ENCODE data around the gene SNTB2. TPM values are rescaled to one million over a fixed set of nuclear protein-coding genes. Genes with fewer than 3 reads are reported as not detected.

Gene SNTB2
- total and polyA plus RNA-seq, 10 of the 15 experiments (the other 5 are each of a cell fraction or from before 2014, with no cell fraction given): 1.2 to 15.7 (median 5.0) TPM

GRCh38 chr16:69325784-69326171 is 138.8 kb downstream of the SNTB2 start:
- ChIA-PET CTCF (interaction anchor here (1.0 to 2.0 kb wide), 3 partner anchors 11 to 70 kb away, joined by 3 to 7 read pairs (median 3); no protein-coding TSS in a partner anchor), SMC1A (ENCODE audit: uncharacterized antibody, unreplicated experiment) (interaction anchor here (0.8 to 2.5 kb wide), 6 partner anchors 13 to 470 kb away, joined by 3 to 6 read pairs (median 4); no protein-coding TSS in a partner anchor), RAD21 (ENCODE audit: unreplicated experiment) (interaction anchor here (0.8 kb wide), 1 partner anchor 32 kb away, joined by 3 read pairs; no protein-coding TSS in a partner anchor), POLR2A (interaction anchor here (0.6 to 6.6 kb wide), 3 partner anchors 8 to 192 kb away, joined by 4 to 42 read pairs (median 5); partner anchors contain the start of genes COG8 and NIP7)
- Histone ChIP-seq H3K27ac (ENCODE audit: control insufficient read depth, insufficient read depth) (no peak overlapping the region), H3K9ac (ENCODE audit: control insufficient read depth, insufficient read depth, low read length) (no peak overlapping the region), H3K27me3 (replicated peaks in 1 of 2; ENCODE audit: control insufficient read depth in 2 of 2, insufficient read depth in 2 of 2, low read length in 1 of 2) (no peaks in the 10 kb centered on the region), H3K9me3 (replicated peaks; ENCODE audit: control insufficient read depth, insufficient read depth, low read length) (no peaks in the 10 kb centered on the region), H3K4me1 (ENCODE audit: control insufficient read depth, insufficient read depth, low read length) (peaks cover 10% of the 10 kb centered on the region), H3K4me2 (ENCODE audit: control insufficient read depth, insufficient read depth) (peak overlapping the region; percentile 5; the same call in 1 of the 2 replicates), H3K4me3 (peak overlapping the region; percentile 34; the same call in 1 of the 2 replicates), H4K20me1 (ENCODE audit: control insufficient read depth, insufficient read depth) (peaks cover 8% of the 10 kb centered on the region; the same call in 1 of the 2 replicates), H2AFZ (ENCODE audit: control insufficient read depth, low read depth, low read length) (no peak overlapping the region), H3K36me3 (ENCODE audit: control insufficient read depth in 2 of 2, insufficient read depth in 2 of 2, low read length in 1 of 2) (peaks cover 30 to 47% of the 10 kb centered on the region in 2 experiments), H3K79me2 (ENCODE audit: control insufficient read depth, insufficient read depth, low read length) (peaks cover 61% of the 10 kb centered on the region)
- no peak for DNase-seq (ENCODE audit: low read depth, low spot score)
- intact Hi-C loops (cut with micrococcal nuclease; ENCODE audit: unreplicated experiment) (no loop called here), in situ Hi-C loops (cut with MboI) (no loop called here)
- no peak for ATAC-seq
- no peak for FAIRE-seq
- TF ChIP-seq POLR2A (IDR thresholded peaks at IDR 0.05; ENCODE audit: low read depth, low read length): 0 out of 2 replicates have a peak, but pooled peaks have one; percentile 27
- TF ChIP-seq ATF2 (IDR thresholded peaks at IDR 0.05; ENCODE audit: low read length): no peak
- BruUV-seq (replicated peaks): no TSS peak
- 87% methylated on average over 6 of the region's 6 CpGs for WGBS (ENCODE audit: insufficient coverage, insufficient replicate concordance, low lambda C conversion rate, missing lambda C conversion rate)

GRCh38 chr16:69326172-69326873 is 139.4 kb downstream of the SNTB2 start:
- H3K27ac ChIP-seq (ENCODE audit: control insufficient read depth, insufficient read depth): no peak overlapping the region
- no peaks in the 10 kb centered on the region for H3K27me3 ChIP-seq (replicated peaks in 1 of 2; ENCODE audit: control insufficient read depth in 2 of 2, insufficient read depth in 2 of 2, low read length in 1 of 2)
- ChIA-PET RAD21 (ENCODE audit: unreplicated experiment) (interaction anchor here (0.8 to 1.0 kb wide), 2 partner anchors 15 to 31 kb away, joined by 3 to 4 read pairs; partner anchors contain the start of gene VPS4A), CTCF (interaction anchor here (0.6 to 2.0 kb wide), 7 partner anchors 11 to 860 kb away, joined by 3 to 7 read pairs (median 3); partner anchors contain the start of genes COG8 and NIP7), POLR2A (interaction anchor here (0.6 to 6.6 kb wide), 7 partner anchors 9 to 796 kb away, joined by 3 to 42 read pairs (median 4); partner anchors contain the start of genes COG8 and NIP7), SMC1A (ENCODE audit: uncharacterized antibody, unreplicated experiment) (interaction anchor here (0.6 to 2.5 kb wide), 8 partner anchors 14 to 470 kb away, joined by 3 to 6 read pairs (median 3); no protein-coding TSS in a partner anchor)
- peak overlapping the region; percentile 34; the same call in 1 of the 2 replicates for H3K4me3 ChIP-seq
- TF ChIP-seq MEF2B (IDR thresholded peaks at IDR 0.05; ENCODE audit: partially characterized antibody, poor library complexity, severe bottlenecking) (no peak), POLR2A (IDR thresholded peaks at IDR 0.05; ENCODE audit: low read depth, low read length) (0 out of 2 replicates have a peak, but pooled peaks have one; percentile 15)
- H3K79me2 ChIP-seq (ENCODE audit: control insufficient read depth, insufficient read depth, low read length): peaks cover 62% of the 10 kb centered on the region
- no peak overlapping the region for H2AFZ ChIP-seq (ENCODE audit: control insufficient read depth, low read depth, low read length)
- peaks cover 8% of the 10 kb centered on the region; the same call in 1 of the 2 replicates for H4K20me1 ChIP-seq (ENCODE audit: control insufficient read depth, insufficient read depth)
- 48% methylated on average over 7 of the region's 7 CpGs for WGBS (ENCODE audit: insufficient coverage, insufficient replicate concordance, low lambda C conversion rate, missing lambda C conversion rate)
- in situ Hi-C loops (cut with MboI): no loop called here
- TSS peak; percentile 21 for BruUV-seq (replicated peaks)
- H3K4me2 ChIP-seq (ENCODE audit: control insufficient read depth, insufficient read depth): peak overlapping the region; percentile 44
- DNase-seq (ENCODE audit: low read depth, low spot score) (no peak), FAIRE-seq (no peak), ATAC-seq (no peak)
- H3K9me3 ChIP-seq (replicated peaks; ENCODE audit: control insufficient read depth, insufficient read depth, low read length): no peaks in the 10 kb centered on the region
- peaks cover 10% of the 10 kb centered on the region for H3K4me1 ChIP-seq (ENCODE audit: control insufficient read depth, insufficient read depth, low read length)
- H3K36me3 ChIP-seq (ENCODE audit: control insufficient read depth in 2 of 2, insufficient read depth in 2 of 2, low read length in 1 of 2): peaks cover 25 to 41% of the 10 kb centered on the region in 2 experiments
- intact Hi-C loops (cut with micrococcal nuclease; ENCODE audit: unreplicated experiment): no loop called here
- H3K9ac ChIP-seq (ENCODE audit: control insufficient read depth, insufficient read depth, low read length): 0 out of 2 replicates have a peak overlapping the region, but pooled peaks have one; percentile 9
